HG02759 (cell line): ENCODE results near the gene DVL3.
"Not testable (repeated sequence)": the region's sequence is repeated elsewhere in the genome, so short reads cannot be mapped to it uniquely, and the experiment has no call there.

Experiments
- ATAC-seq: cut with Tn5 transposase; IDR thresholded peaks from one replicate; pipeline ENCODE4 v1.9.1; 2021; ENCODE audit warnings: mild to moderate bottlenecking, moderate library complexity; ENCODE audit not compliant: unreplicated experiment

DVL3 gene

GRCh38 chr3:184154885-184155643, at the start of gene DVL3:
Gene DVL3 (plus strand): TSS chr3:184155377. CDS start chr3:184155636, 259 bp downstream.
- ATAC-seq: peak; percentile 87

- ATAC-seq: no peak
These were observed 44.9 kb upstream of the DVL3 start for GRCh38 chr3:184110316-184110725.

GRCh38 chr3:184116017-184116416, 39.2 kb upstream of the DVL3 start:
- ATAC-seq: no peak

- no peak for ATAC-seq
These were observed 37.5 kb upstream of the DVL3 start for GRCh38 chr3:184117636-184118035.

GRCh38 chr3:184121031-184121430, 34.1 kb upstream of the DVL3 start:
- ATAC-seq: not testable (repeated sequence)

- ATAC-seq: no peak
These were observed 29.2 kb upstream of the DVL3 start for GRCh38 chr3:184126006-184126405.

- ATAC-seq: no peak
These were observed 26.2 kb upstream of the DVL3 start for GRCh38 chr3:184129012-184129411.

- ATAC-seq: no peak
These were observed 22.2 kb upstream of the DVL3 start for GRCh38 chr3:184132945-184133344.

- ATAC-seq: no peak
These were observed 21.1 kb upstream of the DVL3 start for GRCh38 chr3:184133840-184134745.

- ATAC-seq: peak; percentile 13
These were observed 20.4 kb upstream of the DVL3 start for GRCh38 chr3:184134746-184135148.

- ATAC-seq: peak; percentile 93
These were observed 19.8 kb upstream of the DVL3 start, which contains the start of gene EIF2B5 for GRCh38 chr3:184135149-184135910. Gene EIF2B5 (plus strand): TSS chr3:184135358. CDS start chr3:184135386, 28 bp downstream.

- no peak for ATAC-seq
These were observed 19.3 kb upstream of the DVL3 start for GRCh38 chr3:184135911-184136260.

- ATAC-seq: no peak
These were observed 14.7 kb upstream of the DVL3 start for GRCh38 chr3:184140436-184140835.

GRCh38 chr3:184142199-184142598, 13.0 kb upstream of the DVL3 start:
- ATAC-seq: no peak

- ATAC-seq: no peak
These were observed 11.8 kb upstream of the DVL3 start for GRCh38 chr3:184143327-184143726.

GRCh38 chr3:184144505-184144904, 10.7 kb upstream of the DVL3 start:
- ATAC-seq: no peak

GRCh38 chr3:184145111-184145524, 10.1 kb upstream of the DVL3 start:
- ATAC-seq: no peak

- ATAC-seq: no peak
These were observed 9.4 kb upstream of the DVL3 start for GRCh38 chr3:184145751-184146270.

- no peak for ATAC-seq
These were observed 7.1 kb upstream of the DVL3 start for GRCh38 chr3:184148076-184148475.

- ATAC-seq: no peak
These were observed 6.1 kb upstream of the DVL3 start for GRCh38 chr3:184149123-184149522.

GRCh38 chr3:184149770-184150169, 5.4 kb upstream of the DVL3 start:
- ATAC-seq: not testable (repeated sequence)
